ENCODE data around the gene CLDN11. TPM values are rescaled to one million over a fixed set of nuclear protein-coding genes. Genes with fewer than 3 reads are reported as not detected.

Gene CLDN11
- total RNA-seq, 1 experiment from 2014 or later = 0.22 TPM

- POLR2A ChIA-PET = no interaction called here
- ATAC-seq = no peak
- intact Hi-C loops (cut with micrococcal nuclease) = no loop called here
- no peak overlapping the region for H3K4me3 ChIP-seq (replicated peaks in 1 of 2; ENCODE audit: low read depth in 1 of 2, low read length in 2 of 2)
- BruUV-seq (replicated peaks) = no TSS peak
- CTCF ChIA-PET = no interaction called here
- H3K79me2 ChIP-seq (ENCODE audit: insufficient read depth, low read length) = no peaks in the 10 kb centered on the region
- no peak overlapping the region for H2AFZ ChIP-seq (ENCODE audit: low read depth, low read length, poor library complexity, severe bottlenecking)
- no peak for DNase-seq (ENCODE audit: low read depth, low spot score)
- H3K27me3 ChIP-seq (ENCODE audit: insufficient read depth, low read length) = no peaks in the 10 kb centered on the region
- no peaks in the 10 kb centered on the region for H3K9me3 ChIP-seq (ENCODE audit: control insufficient read depth in 1 of 2, insufficient read depth in 1 of 2, low read depth in 1 of 2, low read length in 2 of 2)
- H3K4me2 ChIP-seq (ENCODE audit: low read length) = no peak overlapping the region
- no peaks in the 10 kb centered on the region for H3K9me2 ChIP-seq (ENCODE audit: insufficient read depth)
- H3K9ac ChIP-seq (ENCODE audit: low read length) = no peak overlapping the region
- TF ChIP-seq EZH2phosphoT487 (IDR thresholded peaks at IDR 0.05; ENCODE audit: borderline replicate concordance) (no peak), CTCF (IDR thresholded peaks at IDR 0.05 in 2 of 3, conservative IDR thresholded peaks at IDR 0.05 in 1 of 3; ENCODE audit: borderline replicate concordance in 1 of 3, insufficient read depth in 1 of 3, low read depth in 2 of 3, low read length in 2 of 3) (no peak), CEBPB (IDR thresholded peaks at IDR 0.05; ENCODE audit: low read depth) (no peak), ELF1 (IDR thresholded peaks at IDR 0.05; ENCODE audit: borderline replicate concordance, low read depth) (no peak), POLR2AphosphoS5 (IDR thresholded peaks at IDR 0.05; ENCODE audit: low read depth, low read length) (no peak), POLR2A (IDR thresholded peaks at IDR 0.05; ENCODE audit: borderline replicate concordance, extremely low read depth, insufficient read depth, insufficient read length) (no peak), SIN3A (IDR thresholded peaks at IDR 0.05; ENCODE audit: low read depth) (no peak), SP1 (IDR thresholded peaks at IDR 0.05; ENCODE audit: low read depth) (no peak), SRF (IDR thresholded peaks at IDR 0.05; ENCODE audit: low read depth) (no peak), JUND (IDR thresholded peaks at IDR 0.05) (no peak), YY1 (IDR thresholded peaks at IDR 0.05; ENCODE audit: extremely low read depth, insufficient replicate concordance, low read depth, low read length) (no peak), ZBTB33 (IDR thresholded peaks at IDR 0.05; ENCODE audit: extremely low read depth, insufficient replicate concordance, low read length) (no peak), EGR1 (IDR thresholded peaks at IDR 0.05; ENCODE audit: low read depth) (no peak), TCF7L2 (IDR thresholded peaks at IDR 0.05; ENCODE audit: borderline replicate concordance, extremely low read depth, insufficient read depth, insufficient read length) (no peak), RAD21 (IDR thresholded peaks at IDR 0.05; ENCODE audit: low read depth) (no peak), ZNF274 (IDR thresholded peaks at IDR 0.05; ENCODE audit: low read depth, low read length) (no peak)
- TF ChIP-seq, protein P1, sequence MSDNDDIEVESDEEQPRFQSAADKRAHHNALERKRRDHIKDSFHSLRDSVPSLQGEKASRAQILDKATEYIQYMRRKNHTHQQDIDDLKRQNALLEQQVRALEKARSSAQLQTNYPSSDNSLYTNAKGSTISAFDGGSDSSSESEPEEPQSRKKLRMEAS (IDR thresholded peaks at IDR 0.05) = no peak
- RAD21 ChIA-PET (ENCODE audit: low non-redundant PET in 1 of 2, low total read pairs in 2 of 2, uncharacterized antibody in 2 of 2, unreplicated experiment in 2 of 2) = no interaction called here
- H3K36me3 ChIP-seq (ENCODE audit: control insufficient read depth in 1 of 2, insufficient read depth in 2 of 2, low read length in 2 of 2) = no peaks in the 10 kb centered on the region
- no peak overlapping the region for H3K27ac ChIP-seq (ENCODE audit: low read depth, low read length)
- H4K20me1 ChIP-seq (ENCODE audit: insufficient read depth) = no peaks in the 10 kb centered on the region
- no peaks in the 10 kb centered on the region for H3K4me1 ChIP-seq (ENCODE audit: control insufficient read depth in 1 of 2, insufficient read depth in 2 of 2, low read length in 2 of 2)
These were observed 54.7 kb downstream of the CLDN11 start for GRCh38 chr3:170473358-170473757.

Measured in HCT116 (cell line).